SU-DHL-6 (cell line): ENCODE data around the gene RIPK4.
"Not testable (repeated sequence)": the region's sequence is repeated elsewhere in the genome, so short reads cannot be mapped to it uniquely, and the experiment has no call there.

ENCODE experiments used
- H2AFZ ChIP-seq: fragments of 200-600 bp; sonication (generic); 2 replicates; pipeline ENCODE4 v1.6.1; 2014; ENCODE audit warnings: low read depth, mild to moderate bottlenecking, moderate library complexity, mixed read lengths, antibody characterized with exemption, low read length; ENCODE audit not compliant: severe bottlenecking
- H3F3A ChIP-seq: fragments of 200-600 bp; shearing (Covaris generic); 2 replicates; pipeline ENCODE4 v1.6.0; 2016; ENCODE audit warnings: antibody characterized with exemption, mild to moderate bottlenecking; ENCODE audit not compliant: insufficient read depth
- H3K27ac ChIP-seq: fragments of 200-600 bp; sonication (generic); 2 replicates; pipeline ENCODE4 v1.5.1; 2016; ENCODE audit warnings: low read depth, mild to moderate bottlenecking, low read length, moderate library complexity, mixed read lengths
- H3K27me3 ChIP-seq: fragments of 200-600 bp; sonication (generic), shearing (Covaris generic); 2 replicates; pipeline ENCODE4 v1.6.0; 2014; ENCODE audit warnings: mild to moderate bottlenecking, low read length
- H3K36me3 ChIP-seq: fragments of 200-600 bp; sonication (generic); 2 replicates; pipeline ENCODE4 v1.6.1; 2014; ENCODE audit warnings: mild to moderate bottlenecking, low read length, mixed read lengths
- H3K4me2 ChIP-seq: fragments of 300-600, 200-600 bp; shearing (Covaris generic), sonication (generic); 2 replicates; pipeline ENCODE4 v1.6.0; 2014; ENCODE audit warnings: low read length, low read depth, mild to moderate bottlenecking; ENCODE audit not compliant: poor library complexity, severe bottlenecking
- H3K4me3 ChIP-seq: fragments of 200-600 bp; sonication (generic); 2 replicates; pipeline ENCODE4 v1.5.1; 2014; ENCODE audit warnings: antibody characterized with exemption, low read length, mild to moderate bottlenecking, mixed read lengths; ENCODE audit not compliant: insufficient read depth, poor library complexity, severe bottlenecking
- H3K79me2 ChIP-seq: fragments of 200-600 bp; sonication (generic); 2 replicates; pipeline ENCODE4 v1.6.1; 2014; ENCODE audit warnings: mild to moderate bottlenecking, low read length, moderate library complexity; ENCODE audit not compliant: insufficient read depth
- H3K9ac ChIP-seq: fragments of 200-600 bp; sonication (generic); 2 replicates; pipeline ENCODE4 v1.7.0; 2014; ENCODE audit warnings: mild to moderate bottlenecking, low read length
- H3K9me2 ChIP-seq: fragments of 200-600 bp; sonication (generic); replicated peaks from 2 replicates; pipeline ENCODE4 v1.6.1; 2014; ENCODE audit warnings: low read length; ENCODE audit not compliant: insufficient read depth
- H3K9me3 ChIP-seq: fragments of 200-600 bp; sonication (generic); 2 replicates; pipeline ENCODE4 v1.6.1; 2014; ENCODE audit warnings: low read length, mixed read lengths; ENCODE audit not compliant: insufficient read depth
- H4K20me1 ChIP-seq: fragments of 200-600 bp; sonication (generic); 2 replicates; pipeline ENCODE4 v1.6.1; 2014; ENCODE audit warnings: low read depth, mild to moderate bottlenecking, antibody characterized with exemption, low read length, moderate library complexity, mixed read lengths
- EZH2phosphoT487 ChIP-seq: fragments of 200-600 bp; sonication (generic), shearing (Covaris generic); conservative IDR thresholded peaks from 2 replicates; pipeline ENCODE4 v1.6.1; 2018; ENCODE audit warnings: mild to moderate bottlenecking, antibody characterized with exemption, low read length, moderate library complexity, mixed read lengths
- TF ChIP-seq, protein P1 (sequence below): fragments of 200-600 bp; sonication (generic); IDR thresholded peaks from one replicate; pipeline ENCODE4 v1.5.1; 2017; ENCODE audit warnings: antibody characterized with exemption, mild to moderate bottlenecking, low read length, moderate library complexity; ENCODE audit not compliant: insufficient read depth, poor library complexity, severe bottlenecking

Gene RIPK4

DNA sequence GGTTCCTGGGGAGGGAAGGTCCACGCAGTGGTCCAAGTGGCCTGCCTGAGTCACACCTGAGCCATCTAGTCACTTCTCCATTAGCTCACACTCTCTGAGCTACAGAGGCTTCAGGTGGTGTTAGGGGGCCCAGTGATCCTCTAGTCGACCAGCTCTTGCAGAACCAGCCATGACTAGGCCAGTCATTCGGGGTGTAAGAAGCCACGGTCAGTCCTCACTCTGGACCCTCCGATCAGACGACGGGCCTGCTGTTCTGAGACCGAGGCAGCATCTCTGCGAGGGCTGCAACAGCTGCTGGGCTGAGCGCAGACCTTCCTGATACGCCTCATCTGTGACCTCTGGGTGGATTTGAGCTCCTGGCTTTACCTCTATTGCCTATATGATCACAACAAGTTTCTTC, 68.8 kb downstream of the RIPK4 start:
- Histone ChIP-seq H3K79me2 (no peaks in the 10 kb centered on the region), H3K9me2 (no peaks in the 10 kb centered on the region), H3K9ac (no peak overlapping the region), H3K36me3 (no peaks in the 10 kb centered on the region), H3K9me3 (no peaks in the 10 kb centered on the region), H3K4me3 (no peak overlapping the region), H2AFZ (no peak overlapping the region), H3F3A (no peaks in the 10 kb centered on the region), H3K27me3 (no peaks in the 10 kb centered on the region), H3K27ac (no peak overlapping the region), H3K4me2 (no peak overlapping the region), H4K20me1 (no peaks in the 10 kb centered on the region)
- TF ChIP-seq, protein P1, sequence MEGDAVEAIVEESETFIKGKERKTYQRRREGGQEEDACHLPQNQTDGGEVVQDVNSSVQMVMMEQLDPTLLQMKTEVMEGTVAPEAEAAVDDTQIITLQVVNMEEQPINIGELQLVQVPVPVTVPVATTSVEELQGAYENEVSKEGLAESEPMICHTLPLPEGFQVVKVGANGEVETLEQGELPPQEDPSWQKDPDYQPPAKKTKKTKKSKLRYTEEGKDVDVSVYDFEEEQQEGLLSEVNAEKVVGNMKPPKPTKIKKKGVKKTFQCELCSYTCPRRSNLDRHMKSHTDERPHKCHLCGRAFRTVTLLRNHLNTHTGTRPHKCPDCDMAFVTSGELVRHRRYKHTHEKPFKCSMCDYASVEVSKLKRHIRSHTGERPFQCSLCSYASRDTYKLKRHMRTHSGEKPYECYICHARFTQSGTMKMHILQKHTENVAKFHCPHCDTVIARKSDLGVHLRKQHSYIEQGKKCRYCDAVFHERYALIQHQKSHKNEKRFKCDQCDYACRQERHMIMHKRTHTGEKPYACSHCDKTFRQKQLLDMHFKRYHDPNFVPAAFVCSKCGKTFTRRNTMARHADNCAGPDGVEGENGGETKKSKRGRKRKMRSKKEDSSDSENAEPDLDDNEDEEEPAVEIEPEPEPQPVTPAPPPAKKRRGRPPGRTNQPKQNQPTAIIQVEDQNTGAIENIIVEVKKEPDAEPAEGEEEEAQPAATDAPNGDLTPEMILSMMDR = no peak
- TF ChIP-seq EZH2phosphoT487 = no peak

DNA sequence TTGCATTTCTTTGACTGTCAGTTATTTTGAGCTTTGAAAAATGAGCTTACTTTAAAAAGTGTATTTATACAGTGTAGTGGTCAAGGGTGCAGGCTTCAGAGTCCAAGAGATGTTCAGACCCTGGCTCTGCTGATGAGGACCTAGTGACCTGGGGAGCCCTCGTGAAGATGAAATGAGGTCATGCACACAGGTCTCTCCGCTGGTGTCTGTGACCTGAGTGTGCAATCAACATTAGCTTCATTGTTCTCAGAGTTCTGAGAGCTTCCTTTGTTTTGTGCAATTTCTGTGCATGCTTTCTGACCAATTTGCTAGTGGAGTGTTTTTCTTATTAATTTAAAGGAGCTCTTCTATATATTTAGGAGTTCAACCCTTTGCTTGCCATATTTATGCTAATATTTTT, 71.3 kb downstream of the RIPK4 start:
- H3K27me3 ChIP-seq = no peaks in the 10 kb centered on the region
- H3K36me3 ChIP-seq = no peaks in the 10 kb centered on the region
- H3K9me3 ChIP-seq = no peaks in the 10 kb centered on the region
- H3K4me2 ChIP-seq = no peak overlapping the region
- no peak overlapping the region for H2AFZ ChIP-seq
- H3K4me3 ChIP-seq = no peak overlapping the region
- H3F3A ChIP-seq = no peaks in the 10 kb centered on the region
- H3K9me2 ChIP-seq = no peaks in the 10 kb centered on the region
- H4K20me1 ChIP-seq = no peaks in the 10 kb centered on the region
- H3K9ac ChIP-seq = no peak overlapping the region
- TF ChIP-seq, protein P1 = no peak
- no peak for TF ChIP-seq EZH2phosphoT487
- H3K27ac ChIP-seq = no peak overlapping the region
- H3K79me2 ChIP-seq = no peaks in the 10 kb centered on the region

DNA sequence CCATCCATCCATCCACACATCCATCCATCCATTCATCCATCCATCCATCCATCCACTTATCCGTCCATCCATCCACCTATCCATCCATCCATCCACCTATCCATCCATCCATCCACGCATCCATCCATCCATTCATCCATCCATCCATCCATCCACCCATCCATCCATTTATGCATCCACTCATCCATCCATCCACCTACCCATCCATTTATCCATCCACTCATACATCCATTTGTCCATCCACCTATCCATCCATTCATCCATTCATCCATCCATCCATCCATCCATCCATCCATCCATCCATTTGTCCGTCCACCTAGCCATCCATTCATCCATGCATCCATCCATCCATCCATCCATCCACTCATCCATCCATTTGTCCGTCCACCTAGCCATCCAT, 72.8 kb downstream of the RIPK4 start:
- not testable (repeated sequence) for H3K36me3 ChIP-seq, H2AFZ ChIP-seq, H3K9me3 ChIP-seq, H3K4me2 ChIP-seq, H3K9ac ChIP-seq, H3K4me3 ChIP-seq, H3K79me2 ChIP-seq, H3K9me2 ChIP-seq, H4K20me1 ChIP-seq, H3K27ac ChIP-seq, H3F3A ChIP-seq, H3K27me3 ChIP-seq

DNA sequence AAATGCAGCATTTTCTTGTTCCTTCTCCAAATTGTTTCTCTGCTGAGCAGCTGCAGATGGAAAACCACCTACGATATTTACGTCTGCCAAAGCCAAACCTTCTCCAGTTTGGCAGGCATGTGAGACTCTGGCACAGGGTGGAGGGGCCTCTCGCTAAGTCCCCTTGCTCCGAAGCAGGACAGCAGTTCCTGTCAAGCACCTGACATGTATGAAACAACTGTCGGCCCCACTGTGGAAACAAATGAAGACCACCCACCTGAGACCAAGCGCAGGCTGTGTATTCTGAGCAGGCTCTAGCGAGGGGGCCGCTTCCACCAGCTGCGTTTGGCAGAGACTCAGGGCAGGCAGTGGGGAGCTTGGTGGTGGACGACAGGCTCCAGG, 74.7 kb downstream of the RIPK4 start:
- Histone ChIP-seq H3K36me3 (no peaks in the 10 kb centered on the region), H3K79me2 (no peaks in the 10 kb centered on the region), H3K4me3 (no peak overlapping the region), H2AFZ (no peak overlapping the region), H3K9ac (no peak overlapping the region), H3K4me2 (no peak overlapping the region), H3K9me3 (no peaks in the 10 kb centered on the region), H3F3A (no peaks in the 10 kb centered on the region), H3K9me2 (no peaks in the 10 kb centered on the region), H3K27me3 (no peaks in the 10 kb centered on the region), H4K20me1 (no peaks in the 10 kb centered on the region), H3K27ac (no peak overlapping the region)
- TF ChIP-seq, protein P1 = no peak
- TF ChIP-seq EZH2phosphoT487 = no peak
